SJSA1 (cell line): Measurements from ENCODE around the gene TEX11. TPM values are rescaled to one million over a fixed set of nuclear protein-coding genes. Genes with fewer than 3 reads are reported as not detected.
"Not testable (repeated sequence)": the region's sequence is repeated elsewhere in the genome, so short reads cannot be mapped to it uniquely, and the experiment has no call there.

Experiments
- DNase-seq, 2 experiments: peaks; one replicate each; pipeline ENCODE4 v3.0.0-alpha.2; 2015 to 2020; ENCODE audit warnings: low spot score in 2 of 2, low read depth in 1 of 2
- H3K27ac ChIP-seq: fragments of 250-450 bp; sonication (Bioruptor Pico); 2 replicates; pipeline ENCODE4 v1.5.1; 2020; ENCODE audit warnings: mild to moderate bottlenecking, moderate library complexity
- H3K27me3 ChIP-seq: fragments of 250-450 bp; sonication (Bioruptor Pico); replicated peaks from 2 replicates; pipeline ENCODE4 v1.5.1; 2020; ENCODE audit warnings: mild to moderate bottlenecking, moderate library complexity
- H3K36me3 ChIP-seq: fragments of 250-450 bp; sonication (Bioruptor Pico); 2 replicates; pipeline ENCODE4 v1.5.1; 2020; ENCODE audit warnings: mild to moderate bottlenecking
- H3K4me1 ChIP-seq: fragments of 250-450 bp; sonication (Bioruptor Pico); replicated peaks from 2 replicates; pipeline ENCODE4 v1.6.1; 2021; ENCODE audit warnings: mild to moderate bottlenecking
- H3K4me3 ChIP-seq: fragments of 250-450 bp; sonication (Bioruptor Pico); 2 replicates; pipeline ENCODE4 v1.5.1; 2020; ENCODE audit warnings: mild to moderate bottlenecking
- H3K9me3 ChIP-seq: fragments of 250-450 bp; sonication (Bioruptor Pico); replicated peaks from 2 replicates; pipeline ENCODE4 v1.5.1; 2020; ENCODE audit warnings: mild to moderate bottlenecking
- total RNA-seq: library from RNA; depleted of rRNA; stranded (reverse); fragments of >200 nt; shearing (Covaris generic); gene quantifications from 2 replicates; pipeline ENCODE4 v1.2.3, GENCODE V29; 2014

Gene TEX11
- total RNA-seq, 1 experiment from 2014 or later: 41.4 TPM

GRCh38 chrX:70694339-70695122 lies 214.0 kb downstream of the TEX11 start:
- Histone ChIP-seq H3K36me3 (no peaks in the 10 kb centered on the region), H3K27me3 (no peaks in the 10 kb centered on the region), H3K4me1 (no peaks in the 10 kb centered on the region), H3K27ac (no peak overlapping the region), H3K4me3 (no peak overlapping the region), H3K9me3 (no peaks in the 10 kb centered on the region)
- no peak for DNase-seq

GRCh38 chrX:70679455-70679854 lies 229.1 kb downstream of the TEX11 start:
- H3K4me3 ChIP-seq, H3K27me3 ChIP-seq, H3K36me3 ChIP-seq, H3K9me3 ChIP-seq, DNase-seq, H3K27ac ChIP-seq, H3K4me1 ChIP-seq: not testable (repeated sequence)

GRCh38 chrX:70675284-70675683 lies 233.2 kb downstream of the TEX11 start:
- Histone ChIP-seq H3K27me3 (no peaks in the 10 kb centered on the region), H3K36me3 (no peaks in the 10 kb centered on the region), H3K4me1 (no peaks in the 10 kb centered on the region), H3K9me3 (no peaks in the 10 kb centered on the region), H3K27ac (no peak overlapping the region), H3K4me3 (no peak overlapping the region)
- DNase-seq: no peak

- Histone ChIP-seq H3K4me1 (no peaks in the 10 kb centered on the region), H3K27me3 (no peaks in the 10 kb centered on the region), H3K4me3 (no peak overlapping the region), H3K27ac (no peak overlapping the region), H3K36me3 (no peaks in the 10 kb centered on the region), H3K9me3 (no peaks in the 10 kb centered on the region)
- no peak for DNase-seq
Measured at GRCh38 chrX:70672326-70672725, 236.2 kb downstream of the TEX11 start.

GRCh38 chrX:70669120-70669519 lies 239.4 kb downstream of the TEX11 start:
- Histone ChIP-seq H3K27me3 (no peaks in the 10 kb centered on the region), H3K9me3 (no peaks in the 10 kb centered on the region), H3K27ac (no peak overlapping the region), H3K4me3 (no peak overlapping the region), H3K4me1 (no peaks in the 10 kb centered on the region), H3K36me3 (no peaks in the 10 kb centered on the region)
- no peak for DNase-seq

- DNase-seq: peak in 1 of 2 experiments; percentile 34
- H3K27me3 ChIP-seq: no peaks in the 10 kb centered on the region
- no peak overlapping the region for H3K27ac ChIP-seq
Measured at GRCh38 chrX:70664726-70665125, 243.8 kb downstream of the TEX11 start.

GRCh38 chrX:70661124-70661523 lies 247.4 kb downstream of the TEX11 start:
- H3K27ac ChIP-seq, H3K4me1 ChIP-seq, H3K27me3 ChIP-seq, H3K36me3 ChIP-seq, H3K9me3 ChIP-seq, DNase-seq, H3K4me3 ChIP-seq: not testable (repeated sequence)

More at GRCh38 chrX:70664726-70665125, 243.8 kb downstream of the TEX11 start:
- Histone ChIP-seq H3K4me1 (no peaks in the 10 kb centered on the region), H3K9me3 (no peaks in the 10 kb centered on the region), H3K4me3 (no peak overlapping the region), H3K36me3 (no peaks in the 10 kb centered on the region)

- H3K27me3 ChIP-seq, DNase-seq, H3K27ac ChIP-seq, H3K4me3 ChIP-seq, H3K4me1 ChIP-seq, H3K9me3 ChIP-seq, H3K36me3 ChIP-seq: not testable (repeated sequence)
Measured at GRCh38 chrX:70657546-70657945, 251.0 kb downstream of the TEX11 start.

GRCh38 chrX:70656304-70656703 lies 252.2 kb downstream of the TEX11 start:
- Histone ChIP-seq H3K9me3 (no peaks in the 10 kb centered on the region), H3K36me3 (no peaks in the 10 kb centered on the region), H3K27ac (no peak overlapping the region), H3K4me3 (no peak overlapping the region), H3K27me3 (no peaks in the 10 kb centered on the region), H3K4me1 (no peaks in the 10 kb centered on the region)
- DNase-seq: no peak

GRCh38 chrX:70647910-70648309 lies 260.6 kb downstream of the TEX11 start:
- not testable (repeated sequence) for H3K27me3 ChIP-seq

GRCh38 chrX:70636218-70636617 lies 272.3 kb downstream of the TEX11 start:
- DNase-seq: no peak
- Histone ChIP-seq H3K27ac (no peak overlapping the region), H3K36me3 (no peaks in the 10 kb centered on the region), H3K4me3 (no peak overlapping the region), H3K9me3 (no peaks in the 10 kb centered on the region), H3K27me3 (no peaks in the 10 kb centered on the region), H3K4me1 (no peaks in the 10 kb centered on the region)

More at GRCh38 chrX:70647910-70648309, 260.6 kb downstream of the TEX11 start:
- H3K4me1 ChIP-seq, H3K36me3 ChIP-seq, H3K9me3 ChIP-seq, H3K4me3 ChIP-seq, H3K27ac ChIP-seq, DNase-seq: not testable (repeated sequence)

- H3K4me3 ChIP-seq: no peak overlapping the region
- DNase-seq: no peak
- H3K27me3 ChIP-seq: no peaks in the 10 kb centered on the region
- H3K9me3 ChIP-seq: no peaks in the 10 kb centered on the region
- H3K36me3 ChIP-seq: no peaks in the 10 kb centered on the region
- H3K27ac ChIP-seq: no peak overlapping the region
- H3K4me1 ChIP-seq: no peaks in the 10 kb centered on the region
Measured at GRCh38 chrX:70635669-70636068, 272.8 kb downstream of the TEX11 start.

- H3K36me3 ChIP-seq: no peaks in the 10 kb centered on the region
- no peak for DNase-seq
- H3K9me3 ChIP-seq: no peaks in the 10 kb centered on the region
- H3K27ac ChIP-seq: no peak overlapping the region
- no peak overlapping the region for H3K4me3 ChIP-seq
- H3K4me1 ChIP-seq: no peaks in the 10 kb centered on the region
- H3K27me3 ChIP-seq: no peaks in the 10 kb centered on the region
Measured at GRCh38 chrX:70635227-70635626, 273.3 kb downstream of the TEX11 start.

- no peak for DNase-seq
- Histone ChIP-seq H3K27me3 (no peaks in the 10 kb centered on the region), H3K9me3 (no peaks in the 10 kb centered on the region), H3K4me3 (no peak overlapping the region), H3K36me3 (no peaks in the 10 kb centered on the region), H3K4me1 (peaks cover 11% of the 10 kb centered on the region), H3K27ac (no peak overlapping the region)
Measured at GRCh38 chrX:70621743-70622142, 286.8 kb downstream of the TEX11 start.

- Histone ChIP-seq H3K4me1 (peaks cover 38% of the 10 kb centered on the region), H3K27ac (no peak overlapping the region), H3K4me3 (no peak overlapping the region), H3K9me3 (no peaks in the 10 kb centered on the region), H3K27me3 (no peaks in the 10 kb centered on the region), H3K36me3 (no peaks in the 10 kb centered on the region)
- DNase-seq: no peak
Measured at GRCh38 chrX:70618467-70618866, 290.0 kb downstream of the TEX11 start.
